Choroid plexus epithelial cell (primary cell): ENCODE data around the gene C1orf159.
"Not testable (repeated sequence)": the region's sequence is repeated elsewhere in the genome, so short reads cannot be mapped to it uniquely, and the experiment has no call there.

Source experiments
- DNase-seq: peaks from one replicate; pipeline ENCODE4 v3.0.0-alpha.2; 2010; ENCODE audit warnings: low read depth
- H3K4me3 ChIP-seq: 2 replicates; pipeline ENCODE4 v1.5.1; 2011; ENCODE audit warnings: low read depth, mild to moderate bottlenecking, control low read depth, low read length, moderate library complexity
- TF ChIP-seq, protein P1 (sequence below): conservative IDR thresholded peaks from 2 replicates; pipeline ENCODE4 v1.5.1; 2011; ENCODE audit warnings: low read depth, mild to moderate bottlenecking, control low read depth, inconsistent platforms, low read length, moderate library complexity

The C1orf159 gene

DNA sequence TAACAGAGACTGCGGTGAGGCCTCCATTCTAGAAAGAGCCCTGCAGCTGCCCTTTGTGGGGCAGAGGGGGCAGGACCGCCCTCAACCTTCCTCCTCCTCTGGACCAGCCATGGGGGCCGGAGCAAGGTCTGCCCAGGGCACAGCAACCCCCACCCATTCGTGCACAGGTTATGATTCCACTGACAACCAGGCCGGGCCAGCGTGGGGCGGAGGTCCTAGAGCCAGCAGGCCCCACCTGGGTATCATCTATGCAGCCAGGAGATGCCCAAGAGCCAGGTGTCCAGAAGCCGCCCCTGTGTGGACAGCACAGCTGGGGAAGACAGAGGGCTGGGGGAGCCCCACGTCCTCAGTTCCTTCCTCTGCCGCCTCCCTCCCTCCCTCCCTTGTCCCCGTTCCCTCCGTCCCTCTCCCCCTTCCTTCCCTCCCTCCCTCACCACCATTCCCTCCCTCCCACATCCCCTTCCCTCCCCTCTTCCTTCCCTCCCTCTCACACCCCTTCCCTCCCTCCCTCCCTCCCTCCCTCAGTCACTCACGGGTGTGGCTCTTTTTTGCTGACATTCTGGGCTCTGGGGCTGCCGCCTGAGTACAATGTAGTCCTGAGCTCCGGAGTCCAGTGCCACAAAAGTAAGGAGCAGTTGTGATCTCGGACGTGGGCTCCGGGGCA, 54.1 kb downstream of the C1orf159 start:
- TF ChIP-seq, protein P1, sequence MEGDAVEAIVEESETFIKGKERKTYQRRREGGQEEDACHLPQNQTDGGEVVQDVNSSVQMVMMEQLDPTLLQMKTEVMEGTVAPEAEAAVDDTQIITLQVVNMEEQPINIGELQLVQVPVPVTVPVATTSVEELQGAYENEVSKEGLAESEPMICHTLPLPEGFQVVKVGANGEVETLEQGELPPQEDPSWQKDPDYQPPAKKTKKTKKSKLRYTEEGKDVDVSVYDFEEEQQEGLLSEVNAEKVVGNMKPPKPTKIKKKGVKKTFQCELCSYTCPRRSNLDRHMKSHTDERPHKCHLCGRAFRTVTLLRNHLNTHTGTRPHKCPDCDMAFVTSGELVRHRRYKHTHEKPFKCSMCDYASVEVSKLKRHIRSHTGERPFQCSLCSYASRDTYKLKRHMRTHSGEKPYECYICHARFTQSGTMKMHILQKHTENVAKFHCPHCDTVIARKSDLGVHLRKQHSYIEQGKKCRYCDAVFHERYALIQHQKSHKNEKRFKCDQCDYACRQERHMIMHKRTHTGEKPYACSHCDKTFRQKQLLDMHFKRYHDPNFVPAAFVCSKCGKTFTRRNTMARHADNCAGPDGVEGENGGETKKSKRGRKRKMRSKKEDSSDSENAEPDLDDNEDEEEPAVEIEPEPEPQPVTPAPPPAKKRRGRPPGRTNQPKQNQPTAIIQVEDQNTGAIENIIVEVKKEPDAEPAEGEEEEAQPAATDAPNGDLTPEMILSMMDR, result no peak
- DNase-seq, result no peak
- no peak overlapping the region for H3K4me3 ChIP-seq

DNA sequence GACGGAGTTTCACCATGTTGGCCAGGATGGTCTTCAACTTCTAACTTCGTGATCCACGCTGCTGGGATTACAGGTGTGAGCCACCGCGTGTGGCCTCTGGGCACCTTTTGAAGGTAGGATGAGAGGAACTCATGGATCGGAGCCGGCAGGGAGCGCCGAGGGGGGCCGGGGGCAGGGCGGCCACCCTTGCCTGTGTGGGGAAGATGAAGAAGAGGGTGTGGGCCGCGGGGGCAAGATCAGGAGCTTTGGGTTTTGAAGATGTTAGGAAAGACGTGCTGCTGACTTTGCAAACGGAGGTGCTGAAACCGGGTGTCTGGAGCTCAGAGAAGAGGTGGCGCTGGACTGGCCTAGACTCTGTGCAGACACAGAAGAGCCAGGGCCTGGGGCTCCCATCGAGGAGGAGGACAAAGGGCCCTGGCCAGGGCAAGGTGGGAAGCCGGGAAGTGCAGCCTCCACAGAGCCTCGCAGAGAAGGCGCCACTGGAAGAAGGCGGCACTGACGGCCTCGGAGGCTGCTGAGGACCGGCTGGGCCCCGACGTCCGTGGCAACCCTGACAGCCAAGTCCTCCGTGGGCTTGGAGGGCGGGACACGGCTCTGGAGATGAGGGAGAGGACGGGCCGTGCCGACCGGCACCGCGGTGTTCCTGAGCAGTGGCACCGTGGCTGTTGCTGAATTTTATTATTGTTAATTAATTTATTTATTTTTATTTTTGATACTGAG, 55.4 kb downstream of the C1orf159 start:
- DNase-seq, result no peak
- no peak overlapping the region for H3K4me3 ChIP-seq
- TF ChIP-seq, protein P1, result no peak

DNA sequence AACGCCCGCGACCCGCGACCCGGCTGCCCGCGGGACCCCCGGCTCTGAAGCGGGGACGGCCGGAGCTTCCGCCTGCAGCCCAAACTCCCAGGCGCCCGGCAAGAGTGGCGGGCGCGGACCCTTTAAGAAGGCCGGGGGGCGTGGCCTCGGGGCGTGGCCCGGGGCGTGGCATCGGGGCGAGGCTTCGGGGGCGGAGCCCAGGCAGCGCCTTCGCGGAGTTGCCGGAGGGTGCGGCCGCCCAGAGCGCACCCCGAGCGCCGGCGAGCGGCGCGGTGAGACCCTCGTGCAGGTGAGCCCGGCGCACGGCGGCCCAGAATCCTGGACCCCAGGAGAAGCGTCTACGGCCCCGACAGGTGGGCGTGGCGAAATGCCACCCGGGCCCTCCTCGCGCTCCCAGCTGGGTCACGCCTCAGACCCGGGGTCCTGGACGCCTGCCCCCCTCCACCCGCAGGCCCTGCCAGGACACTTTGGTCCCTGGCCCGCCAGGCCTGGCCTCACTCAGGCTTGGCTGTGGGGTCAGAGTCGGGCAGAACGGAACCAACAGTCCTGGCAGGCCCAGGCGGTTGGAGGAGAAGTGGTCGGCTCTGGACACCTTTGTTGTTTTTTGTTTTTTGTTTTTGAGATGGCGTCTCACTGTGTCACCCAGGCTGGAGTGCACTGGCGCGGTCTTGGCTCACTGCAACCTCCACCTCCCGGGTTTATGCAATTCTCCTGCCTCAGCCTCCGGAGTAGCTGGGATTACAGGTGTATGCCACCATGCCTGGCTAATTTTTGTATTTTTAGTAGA, 56.2 kb downstream of the C1orf159 start:
- TF ChIP-seq, protein P1, result no peak
- DNase-seq, result peak; percentile 72
- peak overlapping the region; percentile 54 for H3K4me3 ChIP-seq

DNA sequence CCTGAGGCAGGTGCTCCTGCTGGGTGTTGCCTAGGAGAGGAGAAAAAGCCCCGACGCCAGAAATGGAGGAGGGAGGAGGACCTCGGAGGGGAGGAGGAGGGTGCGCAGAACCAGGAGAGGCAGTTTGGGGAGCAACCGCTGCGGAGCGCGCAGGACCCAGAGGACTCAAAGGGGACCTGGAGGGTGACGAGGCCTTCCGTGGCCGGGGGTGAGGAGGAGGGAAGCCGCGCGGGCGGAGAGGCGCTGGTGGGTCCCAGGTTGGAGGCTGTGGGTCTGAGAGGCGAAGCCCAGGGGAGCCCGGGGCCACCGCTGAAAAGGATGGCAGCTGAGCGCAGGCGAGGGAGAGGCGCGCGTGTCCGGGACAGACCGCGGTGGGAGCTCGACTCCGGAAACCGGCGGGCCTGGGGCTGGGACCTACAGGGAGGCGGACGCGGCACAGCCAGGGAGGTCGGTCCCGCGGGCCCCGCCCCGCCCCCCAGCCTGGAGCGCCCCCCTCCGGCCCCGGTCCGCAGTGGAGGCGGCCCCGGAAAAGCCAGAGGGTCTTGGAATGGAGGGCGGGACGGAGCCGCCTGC, 56.9 kb downstream of the C1orf159 start:
- H3K4me3 ChIP-seq, result peak overlapping the region; percentile 54
- TF ChIP-seq, protein P1, result peak; percentile 19
- no peak for DNase-seq

DNA sequence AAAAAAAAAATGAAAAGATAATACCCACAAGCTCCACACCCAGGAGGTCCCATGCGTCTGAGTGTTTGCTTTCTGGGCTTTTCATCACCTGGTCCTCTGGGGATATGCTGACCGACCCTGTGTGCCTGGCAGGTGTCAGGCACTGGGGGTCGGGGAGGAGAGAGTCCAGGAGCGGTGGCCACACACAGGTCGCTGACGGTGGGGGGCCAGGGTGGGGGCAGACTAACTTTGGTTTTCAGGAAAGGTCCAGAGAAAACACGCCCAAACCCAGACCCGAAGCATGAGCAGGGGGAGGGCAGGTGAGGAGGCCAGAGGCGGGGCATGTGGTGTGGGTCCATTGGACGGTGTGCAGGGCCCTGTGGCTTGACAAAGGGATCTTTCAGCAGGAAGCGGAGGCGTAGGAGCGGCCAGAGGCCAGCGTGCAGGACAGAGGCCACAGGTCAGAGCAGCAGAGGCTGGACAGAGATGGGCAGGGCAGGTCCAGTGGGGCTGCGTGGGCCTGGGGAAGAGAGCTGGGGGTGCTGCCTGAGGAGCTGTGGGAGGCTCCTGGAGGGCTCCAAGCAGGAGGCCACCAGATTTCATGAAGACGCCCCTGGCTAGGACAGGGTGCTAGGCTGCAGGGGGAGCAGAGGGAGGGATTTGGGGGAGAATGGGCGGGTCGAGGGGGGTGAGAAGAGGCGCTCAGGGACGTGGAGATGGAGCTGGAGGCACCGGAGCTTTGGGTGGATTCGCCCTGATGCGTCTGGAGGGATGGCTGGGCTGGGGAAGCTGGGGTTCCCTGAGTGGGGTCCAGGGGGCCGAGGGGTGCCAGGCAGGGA, 57.6 kb downstream of the C1orf159 start:
- no peak overlapping the region for H3K4me3 ChIP-seq
- DNase-seq, result no peak
- TF ChIP-seq, protein P1, result no peak

DNA sequence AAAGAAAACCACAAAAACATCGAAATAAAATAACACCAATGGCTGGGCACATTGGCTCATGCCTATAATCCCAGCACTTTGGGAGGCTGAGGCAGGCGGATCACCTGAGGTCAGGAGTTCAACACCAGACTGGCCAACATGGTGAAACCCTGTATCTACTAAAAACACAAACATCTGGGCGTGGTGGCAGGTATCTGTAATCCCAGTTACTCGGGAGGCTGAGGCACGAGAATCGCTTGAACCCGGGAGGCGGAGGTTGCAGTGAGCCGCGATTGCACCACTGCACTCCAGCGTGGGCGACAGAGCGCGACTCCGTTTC, 58.2 kb downstream of the C1orf159 start:
- not testable (repeated sequence) for DNase-seq

More for the DNA sequence above, 58.2 kb downstream of the C1orf159 start:
- H3K4me3 ChIP-seq, result not testable (repeated sequence)
